Embryonic facial prominence (tissue), 1 donor: ENCODE data around the gene CLCF1.

Experiments
- DNase-seq: peaks from one replicate; pipeline ENCODE4 v3.0.0-alpha.2; 2016; ENCODE audit errors: extremely low spot score

The CLCF1 gene

GRCh38 chr11:67372993-67373647 is at the start of gene CLCF1:
Gene CLCF1, minus strand, starts transcription at chr11:67373598. Its CDS starts 59 bp downstream, at chr11:67373539.
- DNase-seq, result no peak

- DNase-seq, result no peak
These were observed 49.5 kb upstream of the CLCF1 start for GRCh38 chr11:67422891-67423290.

GRCh38 chr11:67421430-67422031 is 48.1 kb upstream of the CLCF1 start:
- no peak for DNase-seq

- peak; percentile 80 for DNase-seq
These were observed 47.4 kb upstream of the CLCF1 start for GRCh38 chr11:67420646-67421429.

GRCh38 chr11:67420147-67420645 is 46.8 kb upstream of the CLCF1 start:
- DNase-seq, result no peak

- DNase-seq, result no peak
These were observed 46.1 kb upstream of the CLCF1 start for GRCh38 chr11:67419325-67420049.

GRCh38 chr11:67418476-67419281 is 45.3 kb upstream of the CLCF1 start:
- no peak for DNase-seq

GRCh38 chr11:67417425-67417824 is 44.0 kb upstream of the CLCF1 start:
- DNase-seq, result no peak

- no peak for DNase-seq
These were observed 43.3 kb upstream of the CLCF1 start for GRCh38 chr11:67416416-67417335.

GRCh38 chr11:67415501-67416304 is 42.3 kb upstream of the CLCF1 start, which contains the start of gene CARNS1:
Gene CARNS1, plus strand, starts transcription at chr11:67415678. Its CDS starts 522 bp downstream, at chr11:67416200.
- no peak for DNase-seq

GRCh38 chr11:67413266-67413849 is 40.0 kb upstream of the CLCF1 start:
- DNase-seq, result no peak

GRCh38 chr11:67412495-67413179 is 39.2 kb upstream of the CLCF1 start:
- no peak for DNase-seq

- DNase-seq, result no peak
These were observed 38.4 kb upstream of the CLCF1 start for GRCh38 chr11:67411785-67412152.

- DNase-seq, result no peak
These were observed 37.8 kb upstream of the CLCF1 start for GRCh38 chr11:67410984-67411784.

GRCh38 chr11:67410369-67410831 is 37.0 kb upstream of the CLCF1 start:
- DNase-seq, result no peak

GRCh38 chr11:67409781-67410368 is 36.5 kb upstream of the CLCF1 start:
- no peak for DNase-seq

GRCh38 chr11:67409261-67409666 is 35.9 kb upstream of the CLCF1 start:
- DNase-seq, result no peak
